NCI-H510A (cell line): ENCODE results near the gene AP2M1.
A peak's percentile ranks its signal among the peaks of the same experiment; 100 is the strongest.

Experiments
- DNase-seq: peaks from one replicate; lab custom pipeline; 2025; lab: John Stamatoyannopoulos, UW

The AP2M1 gene

GRCh38 chr3:184228376-184229137, 53.9 kb downstream of the AP2M1 start:
- no peak for DNase-seq

GRCh38 chr3:184229394-184230080, 54.9 kb downstream of the AP2M1 start, which contains the start of gene VWA5B2:
TSS of gene VWA5B2 (plus strand) at chr3:184229585. CDS start at chr3:184230529, 944 bp downstream.
- peak; percentile 78 for DNase-seq

GRCh38 chr3:184230081-184230602, 55.5 kb downstream of the AP2M1 start:
- DNase-seq = no peak

GRCh38 chr3:184230603-184231528, 56.2 kb downstream of the AP2M1 start:
- peak; percentile 68 for DNase-seq

GRCh38 chr3:184231671-184232070, 57.0 kb downstream of the AP2M1 start:
- no peak for DNase-seq

GRCh38 chr3:184233127-184233843, 58.6 kb downstream of the AP2M1 start:
- DNase-seq = no peak
